ENCODE measurements around the gene SMG5. TPM values are rescaled to one million over a fixed set of nuclear protein-coding genes. Genes with fewer than 3 reads are reported as not detected.

The SMG5 gene
- total RNA-seq, 1 experiment from 2014 or later: 140 TPM

- ChIA-PET POLR2A (interaction anchor here (0.6 to 1.5 kb wide), 5 partner anchors 9 to 59 kb away, joined by 3 to 5 read pairs (median 3); partner anchors contain the start of gene TMEM79), CTCF (interaction anchor here (0.6 to 1.7 kb wide), 4 partner anchors 8 to 119 kb away, joined by 4 to 7 read pairs (median 6); no protein-coding TSS in a partner anchor)
- H3K36me3 Mint-ChIP-seq (ENCODE audit: insufficient read depth, unreplicated experiment): peaks cover 79% of the 10 kb centered on the region
- no peak for DNase-seq (ENCODE audit: unreplicated experiment)
- H3K9me3 Mint-ChIP-seq (ENCODE audit: unreplicated experiment): no peaks in the 10 kb centered on the region
- no peaks in the 10 kb centered on the region for H3K27me3 Mint-ChIP-seq (ENCODE audit: insufficient read depth, unreplicated experiment)
- H3K4me1 Mint-ChIP-seq (ENCODE audit: insufficient read depth, unreplicated experiment): peaks cover 22% of the 10 kb centered on the region
- H3K4me3 Mint-ChIP-seq (ENCODE audit: unreplicated experiment): no peak overlapping the region
- TF ChIP-seq, protein P1, sequence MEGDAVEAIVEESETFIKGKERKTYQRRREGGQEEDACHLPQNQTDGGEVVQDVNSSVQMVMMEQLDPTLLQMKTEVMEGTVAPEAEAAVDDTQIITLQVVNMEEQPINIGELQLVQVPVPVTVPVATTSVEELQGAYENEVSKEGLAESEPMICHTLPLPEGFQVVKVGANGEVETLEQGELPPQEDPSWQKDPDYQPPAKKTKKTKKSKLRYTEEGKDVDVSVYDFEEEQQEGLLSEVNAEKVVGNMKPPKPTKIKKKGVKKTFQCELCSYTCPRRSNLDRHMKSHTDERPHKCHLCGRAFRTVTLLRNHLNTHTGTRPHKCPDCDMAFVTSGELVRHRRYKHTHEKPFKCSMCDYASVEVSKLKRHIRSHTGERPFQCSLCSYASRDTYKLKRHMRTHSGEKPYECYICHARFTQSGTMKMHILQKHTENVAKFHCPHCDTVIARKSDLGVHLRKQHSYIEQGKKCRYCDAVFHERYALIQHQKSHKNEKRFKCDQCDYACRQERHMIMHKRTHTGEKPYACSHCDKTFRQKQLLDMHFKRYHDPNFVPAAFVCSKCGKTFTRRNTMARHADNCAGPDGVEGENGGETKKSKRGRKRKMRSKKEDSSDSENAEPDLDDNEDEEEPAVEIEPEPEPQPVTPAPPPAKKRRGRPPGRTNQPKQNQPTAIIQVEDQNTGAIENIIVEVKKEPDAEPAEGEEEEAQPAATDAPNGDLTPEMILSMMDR (IDR thresholded peaks at IDR 0.05; ENCODE audit: unreplicated experiment): no peak
- H3K27ac Mint-ChIP-seq (ENCODE audit: low read depth, unreplicated experiment): no peak overlapping the region
- intact Hi-C loops (cut with micrococcal nuclease): no loop called here
- no TSS peak for BruUV-seq (replicated peaks)
These were observed 31.1 kb downstream of the SMG5 start for GRCh38 chr1:156251527-156251926.

DNA sequence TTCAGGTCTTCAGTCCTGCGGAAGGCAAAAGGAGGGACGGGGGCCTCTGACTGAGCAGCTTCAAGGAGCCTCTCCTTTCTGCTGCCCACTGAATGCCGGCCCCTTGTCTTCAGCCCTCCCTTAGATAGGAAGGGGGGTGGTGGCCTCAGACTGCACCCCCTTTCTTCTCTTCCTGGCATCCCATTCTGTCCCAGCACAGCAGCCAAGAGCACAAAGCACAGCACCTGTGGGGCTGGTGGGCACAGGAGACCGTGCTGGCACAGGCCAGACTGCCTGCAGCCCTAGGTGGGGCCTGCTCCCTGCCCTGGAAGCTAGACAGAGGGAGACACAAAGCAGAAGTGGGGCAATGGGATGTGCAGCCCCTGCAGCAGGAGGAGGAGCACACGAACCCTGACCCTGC is 33.0 kb downstream of the SMG5 start:
- intact Hi-C loops (cut with micrococcal nuclease): no loop called here
- Mint-ChIP-seq H3K36me3 (ENCODE audit: insufficient read depth, unreplicated experiment) (peaks cover 63% of the 10 kb centered on the region), H3K27ac (ENCODE audit: low read depth, unreplicated experiment) (no peak overlapping the region), H3K4me1 (ENCODE audit: insufficient read depth, unreplicated experiment) (peaks cover 22% of the 10 kb centered on the region), H3K27me3 (ENCODE audit: insufficient read depth, unreplicated experiment) (no peaks in the 10 kb centered on the region), H3K4me3 (ENCODE audit: unreplicated experiment) (no peak overlapping the region), H3K9me3 (ENCODE audit: unreplicated experiment) (no peaks in the 10 kb centered on the region)
- no peak for DNase-seq (ENCODE audit: unreplicated experiment)
- POLR2A ChIA-PET: interaction anchor here (0.7 to 3.3 kb wide), 4 partner anchors 7 to 22 kb away, joined by 3 to 8 read pairs (median 3); no protein-coding TSS in a partner anchor
- CTCF ChIA-PET: interaction anchor here (1.5 kb wide), 1 partner anchor 69 kb away, joined by 3 read pairs; no protein-coding TSS in a partner anchor
- TF ChIP-seq, protein P1 (IDR thresholded peaks at IDR 0.05; ENCODE audit: unreplicated experiment): no peak
- BruUV-seq (replicated peaks): TSS peak; percentile 32

DNA sequence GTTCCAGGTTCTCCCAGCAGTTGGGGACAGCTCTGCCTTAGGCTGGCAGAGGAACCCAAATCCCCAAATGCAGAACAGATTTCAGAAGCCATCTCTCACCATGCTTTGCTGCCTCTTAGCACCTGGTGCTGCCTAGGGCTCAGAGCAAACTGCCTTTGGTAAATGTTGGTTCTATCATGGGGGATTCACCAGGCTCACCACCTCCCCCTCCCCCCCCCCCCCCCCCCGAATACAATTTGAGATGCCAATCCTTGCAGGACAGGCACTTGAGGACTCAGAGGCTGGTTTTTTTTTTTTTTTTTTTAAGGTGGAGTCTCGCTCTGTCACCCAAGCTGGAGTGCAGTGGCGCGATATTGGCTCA is 34.3 kb downstream of the SMG5 start:
- DNase-seq (ENCODE audit: unreplicated experiment): no peak
- Mint-ChIP-seq H3K36me3 (ENCODE audit: insufficient read depth, unreplicated experiment) (peaks cover 51% of the 10 kb centered on the region), H3K27ac (ENCODE audit: low read depth, unreplicated experiment) (no peak overlapping the region), H3K27me3 (ENCODE audit: insufficient read depth, unreplicated experiment) (no peaks in the 10 kb centered on the region), H3K4me3 (ENCODE audit: unreplicated experiment) (no peak overlapping the region), H3K4me1 (ENCODE audit: insufficient read depth, unreplicated experiment) (peaks cover 22% of the 10 kb centered on the region), H3K9me3 (ENCODE audit: unreplicated experiment) (no peaks in the 10 kb centered on the region)
- TF ChIP-seq, protein P1 (IDR thresholded peaks at IDR 0.05; ENCODE audit: unreplicated experiment): no peak
- intact Hi-C loops (cut with micrococcal nuclease): no loop called here
- no TSS peak for BruUV-seq (replicated peaks)
- ChIA-PET POLR2A (interaction anchor here (0.7 to 3.3 kb wide), 4 partner anchors 9 to 35 kb away, joined by 3 to 8 read pairs (median 3); partner anchors contain the start of gene SMG5), CTCF (interaction anchor here (1.9 kb wide), 1 partner anchor 23 kb away, joined by 12 read pairs; no protein-coding TSS in a partner anchor)

DNA sequence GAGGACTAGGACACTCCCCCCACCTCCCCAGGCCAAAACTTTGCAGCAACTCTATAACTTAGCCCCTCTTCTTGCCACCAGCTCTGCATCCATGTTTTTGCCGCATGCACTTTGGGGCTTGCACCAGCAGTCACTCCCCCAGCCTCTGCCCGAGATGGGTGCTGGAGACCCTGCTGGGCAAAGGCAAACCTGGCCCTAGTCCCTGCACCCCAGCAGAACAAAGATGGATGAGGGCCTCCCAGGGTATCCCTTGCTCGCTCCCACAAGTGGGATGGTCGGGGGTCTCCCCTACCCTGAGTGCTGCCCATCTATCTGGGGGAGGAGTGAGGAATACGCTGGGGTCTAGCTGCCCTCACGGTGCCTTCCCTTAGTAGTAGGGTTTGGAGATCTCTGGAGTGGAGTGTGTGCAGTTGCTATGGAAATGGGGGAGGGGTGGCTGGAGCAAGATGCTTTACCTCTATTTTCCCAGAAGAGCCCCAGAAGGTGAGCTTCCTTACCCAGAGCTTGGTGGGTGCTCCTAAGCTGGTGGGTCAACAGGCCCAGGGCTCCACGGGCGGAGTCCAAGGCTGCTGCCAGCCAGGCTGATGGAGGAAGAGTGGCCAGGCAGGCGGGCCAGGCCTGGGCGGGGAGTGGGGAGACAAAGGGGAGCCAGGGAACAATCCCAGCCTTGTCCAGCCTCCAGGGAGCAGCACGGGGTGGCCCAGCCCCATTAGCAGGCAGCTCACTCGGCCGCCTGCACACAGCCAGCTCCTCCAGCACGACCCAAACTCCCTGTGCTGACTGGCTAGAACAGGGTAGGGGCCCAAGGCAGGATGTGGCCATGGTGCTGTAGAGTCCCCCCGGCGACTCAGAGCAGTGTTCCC is 34.9 kb downstream of the SMG5 start, which contains the start of gene PAQR6:
TSS of gene PAQR6 (minus strand) at position 597 of the 863 bp plus-strand sequence. CDS start 1,325 bp downstream, outside the sequence.
- Mint-ChIP-seq H3K9me3 (ENCODE audit: unreplicated experiment) (no peaks in the 10 kb centered on the region), H3K27me3 (ENCODE audit: insufficient read depth, unreplicated experiment) (no peaks in the 10 kb centered on the region), H3K36me3 (ENCODE audit: insufficient read depth, unreplicated experiment) (peaks cover 45% of the 10 kb centered on the region), H3K27ac (ENCODE audit: low read depth, unreplicated experiment) (peak within 1 kb of the TSS; percentile 0), H3K4me1 (ENCODE audit: insufficient read depth, unreplicated experiment) (peaks cover 22% of the 10 kb centered on the region), H3K4me3 (ENCODE audit: unreplicated experiment) (no peak within 1 kb of the TSS)
- TF ChIP-seq, protein P1 (IDR thresholded peaks at IDR 0.05; ENCODE audit: unreplicated experiment): no peak
- DNase-seq (ENCODE audit: unreplicated experiment): no peak
- intact Hi-C loops (cut with micrococcal nuclease): no loop called here
- ChIA-PET CTCF (interaction anchor here (0.7 to 1.9 kb wide), 3 partner anchors 11 to 38 kb away, joined by 3 to 12 read pairs (median 4); no protein-coding TSS in a partner anchor), POLR2A (interaction anchor here (0.6 to 3.3 kb wide), 9 partner anchors 9 to 231 kb away, joined by 3 to 8 read pairs (median 3); partner anchors contain the start of gene SMG5)
- no TSS peak for BruUV-seq (replicated peaks)

Data from MCF 10A (cell line).